ENCODE data around the gene CSNK1A1. TPM values are rescaled to one million over a fixed set of nuclear protein-coding genes. Genes with fewer than 3 reads are reported as not detected.

CSNK1A1 gene
- total and polyA plus RNA-seq, 2 of the 4 experiments (the other 2 are of a cell fraction) = 140 to 419 TPM

DNA sequence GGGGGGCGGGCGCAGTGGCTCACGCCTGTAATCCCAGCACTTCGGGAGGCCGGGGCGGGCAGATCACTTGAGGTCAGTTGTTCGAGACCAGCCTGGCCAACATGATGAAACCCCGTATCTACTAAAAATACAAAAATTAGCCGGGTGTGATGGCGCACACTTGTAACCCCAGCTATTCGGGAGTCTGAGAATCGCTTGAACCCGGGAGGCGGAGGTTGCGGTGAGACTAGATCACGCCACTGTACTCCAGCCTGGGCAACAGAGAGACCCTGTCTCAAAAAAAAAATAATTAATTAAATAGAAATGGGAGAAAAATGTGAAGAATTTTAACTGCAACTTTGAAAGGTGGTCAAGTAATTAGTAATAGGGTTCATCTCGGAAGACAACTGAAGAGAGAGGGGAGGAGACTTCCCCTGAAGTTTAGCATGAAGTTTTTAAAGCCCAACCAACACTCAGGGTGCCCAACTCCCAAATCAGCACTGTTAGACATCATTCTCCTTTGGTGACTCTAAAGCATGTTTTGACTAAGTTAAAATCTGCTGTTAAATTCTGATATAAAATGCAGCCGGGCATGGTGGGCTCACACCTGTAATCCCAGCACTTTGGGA is 1.4 kb upstream of the CSNK1A1 start:
- H2AK5ac ChIP-seq (ENCODE audit: low read depth, low read length) = no peak overlapping the region
- WGBS, 2 experiments (ENCODE audit: extremely low coverage in 2 of 2, insufficient read length in 1 of 2) = 82% methylated on average over 6 of the region's 18 CpGs; no CpG with 5 or more reads in 1 of the 2 experiments
- H3K9ac ChIP-seq (ENCODE audit: low read depth, low read length) = no peak overlapping the region
- H3K27ac ChIP-seq (ENCODE audit: insufficient read depth, low read length) = no peak overlapping the region
- no peaks in the 10 kb centered on the region for H3K27me3 ChIP-seq (ENCODE audit: control insufficient read depth, insufficient read depth, low read length)
- H3K18ac ChIP-seq (ENCODE audit: low read depth, low read length) = no peak overlapping the region
- no peaks in the 10 kb centered on the region; the same call in 1 of the 2 replicates for H3K9me1 ChIP-seq (ENCODE audit: insufficient read depth, low read length)
- H3K4me2 ChIP-seq (ENCODE audit: low read depth, low read length) = no peak overlapping the region
- H3K4ac ChIP-seq (ENCODE audit: low read depth, low read length) = no peak overlapping the region
- H4K20me1 ChIP-seq (ENCODE audit: insufficient read depth, low read length) = peaks cover 23% of the 10 kb centered on the region
- in situ Hi-C loops (cut with MboI; ENCODE audit: low sequenced_read_pairs) (loop anchor here (25.0 kb wide), 1 partner anchor 390 kb away; no protein-coding TSS in a partner anchor), dilution Hi-C loops (cut with HindIII; ENCODE audit: low sequenced_read_pairs, unreplicated experiment) (no loop called here), intact Hi-C loops (cut with micrococcal nuclease) (loop anchor here (5.0 kb wide), 1 partner anchor 35 kb away; no protein-coding TSS in a partner anchor)
- H2AFZ ChIP-seq (replicated peaks; ENCODE audit: low read length, poor library complexity) = no peak overlapping the region
- no peak overlapping the region for H2BK120ac ChIP-seq (ENCODE audit: low read depth, low read length)
- peaks cover 21% of the 10 kb centered on the region for H3K36me3 ChIP-seq (ENCODE audit: control insufficient read depth, insufficient read depth, low read length)
- DNase-seq (no peak), ATAC-seq (ENCODE audit: low read depth) (no peak)
- H3K14ac ChIP-seq (replicated peaks; ENCODE audit: low read depth, low read length) = no peak overlapping the region
- H3K4me3 ChIP-seq (ENCODE audit: insufficient read depth, low read depth, low read length) = no peak overlapping the region
- no peak overlapping the region for H4K5ac ChIP-seq (ENCODE audit: low read depth, low read length)
- H2BK20ac ChIP-seq (ENCODE audit: low read depth, low read length) = no peak overlapping the region
- H2AK9ac ChIP-seq (replicated peaks; ENCODE audit: low read depth, low read length, poor library complexity) = no peak overlapping the region
- BruUV-seq (replicated peaks) = no TSS peak
- H2BK5ac ChIP-seq (ENCODE audit: low read depth, low read length, poor library complexity, severe bottlenecking) = no peak overlapping the region
- POLR2A ChIA-PET (ENCODE audit: unreplicated experiment) = no interaction called here
- H3K23ac ChIP-seq (ENCODE audit: low read depth, low read length) = no peak overlapping the region
- H3K79me1 ChIP-seq (ENCODE audit: low read depth in 1 of 2, low read length in 2 of 2) = peaks cover 6 to 7% of the 10 kb centered on the region in 2 experiments; a peak in 1 of 4 replicates
- CTCF ChIA-PET = no interaction called here
- TF ChIP-seq, protein P1, sequence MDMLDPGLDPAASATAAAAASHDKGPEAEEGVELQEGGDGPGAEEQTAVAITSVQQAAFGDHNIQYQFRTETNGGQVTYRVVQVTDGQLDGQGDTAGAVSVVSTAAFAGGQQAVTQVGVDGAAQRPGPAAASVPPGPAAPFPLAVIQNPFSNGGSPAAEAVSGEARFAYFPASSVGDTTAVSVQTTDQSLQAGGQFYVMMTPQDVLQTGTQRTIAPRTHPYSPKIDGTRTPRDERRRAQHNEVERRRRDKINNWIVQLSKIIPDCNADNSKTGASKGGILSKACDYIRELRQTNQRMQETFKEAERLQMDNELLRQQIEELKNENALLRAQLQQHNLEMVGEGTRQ (IDR thresholded peaks at IDR 0.05; ENCODE audit: low read depth, low read length) = no peak
- TF ChIP-seq CEBPB (IDR thresholded peaks at IDR 0.05; ENCODE audit: low read depth, low read length) (no peak), MXI1 (IDR thresholded peaks at IDR 0.05; ENCODE audit: borderline replicate concordance, low read depth, low read length) (no peak), FOS (IDR thresholded peaks at IDR 0.05; ENCODE audit: low read depth, low read length) (no peak), POLR2A (IDR thresholded peaks at IDR 0.05; ENCODE audit: low read depth, low read length) (no peak)
- TF ChIP-seq, protein P2, sequence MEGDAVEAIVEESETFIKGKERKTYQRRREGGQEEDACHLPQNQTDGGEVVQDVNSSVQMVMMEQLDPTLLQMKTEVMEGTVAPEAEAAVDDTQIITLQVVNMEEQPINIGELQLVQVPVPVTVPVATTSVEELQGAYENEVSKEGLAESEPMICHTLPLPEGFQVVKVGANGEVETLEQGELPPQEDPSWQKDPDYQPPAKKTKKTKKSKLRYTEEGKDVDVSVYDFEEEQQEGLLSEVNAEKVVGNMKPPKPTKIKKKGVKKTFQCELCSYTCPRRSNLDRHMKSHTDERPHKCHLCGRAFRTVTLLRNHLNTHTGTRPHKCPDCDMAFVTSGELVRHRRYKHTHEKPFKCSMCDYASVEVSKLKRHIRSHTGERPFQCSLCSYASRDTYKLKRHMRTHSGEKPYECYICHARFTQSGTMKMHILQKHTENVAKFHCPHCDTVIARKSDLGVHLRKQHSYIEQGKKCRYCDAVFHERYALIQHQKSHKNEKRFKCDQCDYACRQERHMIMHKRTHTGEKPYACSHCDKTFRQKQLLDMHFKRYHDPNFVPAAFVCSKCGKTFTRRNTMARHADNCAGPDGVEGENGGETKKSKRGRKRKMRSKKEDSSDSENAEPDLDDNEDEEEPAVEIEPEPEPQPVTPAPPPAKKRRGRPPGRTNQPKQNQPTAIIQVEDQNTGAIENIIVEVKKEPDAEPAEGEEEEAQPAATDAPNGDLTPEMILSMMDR (conservative IDR thresholded peaks at IDR 0.05; ENCODE audit: low read depth, low read length) = no peak
- no peaks in the 10 kb centered on the region for H3K9me3 ChIP-seq (ENCODE audit: control insufficient read depth, insufficient read depth, low read length)
- no peak overlapping the region for H4K91ac ChIP-seq (ENCODE audit: insufficient read depth, low read depth, low read length)
- no peak overlapping the region for H3K56ac ChIP-seq (ENCODE audit: extremely low read depth, insufficient read depth, low read length)
- no peak overlapping the region for H4K8ac ChIP-seq (ENCODE audit: low read depth in 2 of 2, low read length in 2 of 2)
- H3K4me1 ChIP-seq (ENCODE audit: control insufficient read depth, insufficient read depth, low read length) = no peaks in the 10 kb centered on the region
- H2BK15ac ChIP-seq (ENCODE audit: low read depth, low read length) = no peak overlapping the region
